Peyer's patch (tissue), 4 donors: ENCODE measurements around the gene UNC5B. TPM values are rescaled to one million over a fixed set of nuclear protein-coding genes. Genes with fewer than 3 reads are reported as not detected.

Experiments used
- DNase-seq, 3 donors: peaks; one replicate each; pipeline ENCODE4 v3.0.0-alpha.2; 2017 to 2019
- H3K27ac ChIP-seq, 4 donors: fragments of 200-600 bp; sonication (generic); one replicate each; pipeline ENCODE4 v1.5.1; 2016 to 2019
- H3K27me3 ChIP-seq, 2 donors: fragments of 200-600 bp; sonication (generic); one replicate each; pipeline ENCODE4 v1.5.1; 2019
- H3K36me3 ChIP-seq, 3 donors: fragments of 200-600 bp; sonication (generic); one replicate each; pipeline ENCODE4 v1.5.1; 2016 to 2019
- H3K4me1 ChIP-seq, 4 donors: fragments of 200-600 bp; sonication (generic); one replicate each; pipeline ENCODE4 v1.5.1; 2016 to 2019
- H3K4me3 ChIP-seq, 4 donors: fragments of 200-600 bp; sonication (generic); 1 replicate in 3 of 4; 2 replicates in 1 of 4; pipeline ENCODE4 v1.5.1; 2016 to 2019; ENCODE audit warnings: mild to moderate bottlenecking in 1 of 4
- H3K9me3 ChIP-seq, 4 donors: fragments of 200-600 bp; sonication (generic); one replicate each; pipeline ENCODE4 v1.5.1; 2016 to 2019; ENCODE audit warnings: mild to moderate bottlenecking in 1 of 4
- CTCF ChIP-seq, 6 experiments: fragments of 450-650 bp in 4 of 6; fragments of 200-600 bp in 2 of 6; sonication (generic) in 1 of 6; IDR thresholded peaks; one replicate each; pipeline ENCODE4 v1.5.1; 2017 to 2019; ENCODE audit warnings: antibody characterized with exemption in 6 of 6, mild to moderate bottlenecking in 3 of 6, moderate library complexity in 1 of 6
- POLR2A ChIP-seq, 2 donors: fragments of 450-650 bp; IDR thresholded peaks; one replicate each; pipeline ENCODE4 v1.5.1; 2017; ENCODE audit warnings: antibody characterized with exemption in 2 of 2, mild to moderate bottlenecking in 2 of 2, moderate library complexity in 2 of 2
- total RNA-seq, 4 donors: library from RNA; depleted of rRNA; stranded (reverse); fragments of >200 nt; gene quantifications; one replicate each; pipeline ENCODE4 v1.1.0, GENCODE V29; 2016

The UNC5B gene
- total RNA-seq, 4 donors from 2014 or later, result 5.0 to 52.5 (median 39.1) TPM

DNA sequence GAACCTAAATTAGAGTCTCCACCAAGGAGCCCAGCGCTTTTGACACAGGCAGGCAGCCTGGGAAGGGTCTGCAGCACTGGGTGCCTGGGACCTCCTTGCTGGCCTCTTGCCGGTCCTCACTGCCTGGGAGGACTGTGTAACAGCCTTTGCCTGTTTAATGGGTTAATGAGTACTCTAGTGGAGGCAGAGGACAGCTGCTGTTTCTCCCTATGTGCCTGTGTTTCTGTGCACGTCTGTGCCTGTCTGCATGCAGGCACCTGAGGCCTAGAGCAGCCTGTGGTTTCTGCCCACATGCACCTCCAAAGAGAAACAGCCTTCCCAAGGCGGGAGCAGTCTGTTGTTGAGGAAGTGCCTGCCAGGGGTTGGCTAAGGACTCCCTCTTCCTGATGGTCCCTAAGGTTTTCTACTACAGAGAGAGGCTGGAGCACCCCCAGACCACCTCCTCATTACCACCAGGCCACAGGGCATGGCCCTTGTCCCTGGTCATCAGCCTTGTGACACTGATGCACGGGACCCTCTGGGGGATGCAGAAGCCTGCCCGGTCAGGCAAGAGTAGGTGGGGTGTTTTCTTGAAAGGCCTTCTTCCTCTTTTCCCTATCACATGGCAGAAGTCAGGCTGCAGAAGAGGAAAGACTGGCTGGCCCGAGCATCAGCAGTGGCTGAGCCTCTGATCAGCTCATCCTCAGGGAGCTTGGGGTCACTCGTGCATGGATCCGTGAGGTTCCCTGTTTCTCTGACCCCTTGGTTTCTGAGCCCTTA is 120.9 kb downstream of the UNC5B start:
- TF ChIP-seq POLR2A (IDR thresholded peaks at IDR 0.05) (no peak), CTCF (IDR thresholded peaks at IDR 0.05) (no peak)
- peaks cover 0 to 9% (median 0%) of the 10 kb centered on the region in 4 donors for H3K4me1 ChIP-seq
- no peak overlapping the region for H3K4me3 ChIP-seq
- H3K9me3 ChIP-seq, result no peaks in the 10 kb centered on the region
- peak overlapping the region in 2 of 4 donors; percentile 19 to 21 for H3K27ac ChIP-seq
- DNase-seq, result no peak
- no peaks in the 10 kb centered on the region for H3K27me3 ChIP-seq
- H3K36me3 ChIP-seq, result no peaks in the 10 kb centered on the region

- Histone ChIP-seq H3K27ac (no peak overlapping the region), H3K27me3 (no peaks in the 10 kb centered on the region), H3K36me3 (no peaks in the 10 kb centered on the region), H3K9me3 (no peaks in the 10 kb centered on the region), H3K4me3 (no peak overlapping the region), H3K4me1 (peaks cover 0 to 9% (median 0%) of the 10 kb centered on the region in 4 donors)
- TF ChIP-seq CTCF (IDR thresholded peaks at IDR 0.05) (no peak), POLR2A (IDR thresholded peaks at IDR 0.05) (no peak)
- DNase-seq, result no peak
Measured at GRCh38 chr10:71334221-71334791, 121.9 kb downstream of the UNC5B start.

DNA sequence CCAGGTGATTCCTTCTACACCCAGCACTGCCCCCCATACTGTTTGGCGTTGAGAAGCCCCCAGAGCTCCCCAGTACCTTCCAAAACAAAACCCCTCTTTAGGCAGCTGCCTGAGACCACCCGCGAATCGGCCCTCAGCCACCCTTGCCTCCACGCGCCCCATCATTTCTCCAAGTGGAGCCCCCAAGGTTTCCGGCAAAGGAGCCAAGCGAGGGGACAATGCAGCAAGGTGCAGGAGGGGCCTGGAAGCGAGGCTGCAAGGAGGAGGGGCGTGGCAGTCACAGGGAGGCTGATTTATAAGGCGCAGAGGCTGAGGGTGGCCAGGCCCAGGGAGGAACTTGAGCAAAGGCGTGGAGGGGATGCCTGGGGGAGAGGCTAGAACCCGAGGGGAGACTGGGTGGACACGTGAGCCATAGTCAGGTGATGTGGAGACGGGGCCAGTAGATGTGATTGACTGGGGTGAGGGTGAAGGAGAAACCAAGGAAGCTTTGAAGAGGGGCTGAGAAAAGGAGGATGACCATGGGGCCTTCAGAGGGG is 122.9 kb downstream of the UNC5B start:
- peaks cover 0 to 16% (median 0%) of the 10 kb centered on the region in 4 donors for H3K4me1 ChIP-seq
- no peaks in the 10 kb centered on the region for H3K36me3 ChIP-seq
- TF ChIP-seq CTCF (IDR thresholded peaks at IDR 0.05), result no peak
- no peak for TF ChIP-seq POLR2A (IDR thresholded peaks at IDR 0.05)
- no peaks in the 10 kb centered on the region for H3K9me3 ChIP-seq
- DNase-seq, result no peak
- H3K27me3 ChIP-seq, result no peaks in the 10 kb centered on the region
- no peak overlapping the region for H3K27ac ChIP-seq
- H3K4me3 ChIP-seq, result no peak overlapping the region

GRCh38 chr10:71336632-71337031 is 124.3 kb downstream of the UNC5B start:
- no peaks in the 10 kb centered on the region for H3K27me3 ChIP-seq
- no peak for DNase-seq
- peaks cover 0 to 18% (median 0%) of the 10 kb centered on the region in 4 donors for H3K4me1 ChIP-seq
- no peaks in the 10 kb centered on the region for H3K36me3 ChIP-seq
- H3K4me3 ChIP-seq, result no peak overlapping the region
- no peaks in the 10 kb centered on the region for H3K9me3 ChIP-seq
- TF ChIP-seq POLR2A (IDR thresholded peaks at IDR 0.05), result no peak
- no peak for TF ChIP-seq CTCF (IDR thresholded peaks at IDR 0.05)
- no peak overlapping the region for H3K27ac ChIP-seq

- Histone ChIP-seq H3K27me3 (no peaks in the 10 kb centered on the region), H3K4me1 (peaks cover 0 to 18% (median 0%) of the 10 kb centered on the region in 4 donors), H3K4me3 (no peak overlapping the region), H3K27ac (no peak overlapping the region), H3K9me3 (no peaks in the 10 kb centered on the region), H3K36me3 (no peaks in the 10 kb centered on the region)
- DNase-seq, result no peak
- no peak for TF ChIP-seq POLR2A (IDR thresholded peaks at IDR 0.05)
- TF ChIP-seq CTCF (IDR thresholded peaks at IDR 0.05), result no peak
Measured at GRCh38 chr10:71337219-71337701, 124.9 kb downstream of the UNC5B start.
